H1 (cell line): ENCODE data around the gene NDUFS5. TPM values are rescaled to one million over a fixed set of nuclear protein-coding genes. Genes with fewer than 3 reads are reported as not detected.
"Not testable (repeated sequence)": the region's sequence is repeated elsewhere in the genome, so short reads cannot be mapped to it uniquely, and the experiment has no call there.

Experiments
- CTCF ChIA-PET: fragments of 300-600 bp; sonication (Branson Sonifier 250); formaldehyde crosslinking; loops from one replicate; lab custom pipeline; 2021; ENCODE audit not compliant: partially characterized antibody; lab: Charles Lee
- POLR2A ChIA-PET: fragments of 300-600 bp; sonication (Branson Sonifier 250); formaldehyde crosslinking; loops from one replicate; lab custom pipeline; 2021; ENCODE audit warnings: inconsistent platforms; ENCODE audit not compliant: partially characterized antibody; lab: Charles Lee
- DNase-seq, 2 experiments: peaks; one replicate each; pipeline versions ENCODE4 v3.0.0 to v3.0.0-alpha.2; 2010 to 2022; ENCODE audit warnings: low spot score in 2 of 2, low read depth in 1 of 2, mixed read lengths in 1 of 2
- FAIRE-seq: peaks from 2 replicates; lab custom pipeline; 2011; peaks lifted over from hg19 to GRCh38; lab: Jason Lieb, UNC
- H2AFZ ChIP-seq: 2 replicates; pipeline ENCODE4 v1.8.1; 2012; ENCODE audit warnings: low read length, inconsistent platforms
- H2AK5ac ChIP-seq: 2 replicates; pipeline ENCODE4 v1.6.1; 2013; ENCODE audit warnings: low read depth, low read length
- H2BK120ac ChIP-seq: replicated peaks from 2 replicates; pipeline ENCODE3; 2013; ENCODE audit warnings: low read depth, low read length, inconsistent platforms
- H2BK12ac ChIP-seq: 2 replicates; pipeline ENCODE4 v1.6.1; 2013; ENCODE audit warnings: low read depth, low read length
- H2BK15ac ChIP-seq: 2 replicates; pipeline ENCODE4 v1.6.1; 2013; ENCODE audit warnings: low read length
- H2BK20ac ChIP-seq: 2 replicates; pipeline ENCODE4 v1.6.1; 2013; ENCODE audit warnings: low read length
- H2BK5ac ChIP-seq: 2 replicates; pipeline ENCODE4 v1.6.1; 2013; ENCODE audit warnings: low read depth, low read length
- H3K14ac ChIP-seq: 2 replicates; pipeline ENCODE4 v1.6.1; 2013; ENCODE audit warnings: inconsistent platforms; ENCODE audit not compliant: insufficient read length
- H3K18ac ChIP-seq: 2 replicates; pipeline ENCODE4 v1.6.1; 2013; ENCODE audit warnings: low read length; ENCODE audit errors: extremely low read depth
- H3K23ac ChIP-seq: 2 replicates; pipeline ENCODE4 v1.6.1; 2013; ENCODE audit warnings: inconsistent platforms; ENCODE audit not compliant: insufficient read length
- H3K23me2 ChIP-seq: 2 replicates; pipeline ENCODE4 v1.6.1; 2013; ENCODE audit warnings: low read depth, low read length
- H3K27ac ChIP-seq: 2 replicates; pipeline ENCODE4 v1.6.1; 2011; ENCODE audit warnings: low read depth, low read length, inconsistent platforms
- H3K27me3 ChIP-seq, 4 experiments: replicated peaks in 1 of 4; 1 replicate in 1 of 4; 2 replicates in 3 of 4; pipeline versions ENCODE4 v1.6.1 to v1.8.1; 2011 to 2013; ENCODE audit warnings: low read length in 3 of 4, mild to moderate bottlenecking in 3 of 4, inconsistent platforms in 2 of 4, mixed read lengths in 2 of 4, moderate library complexity in 1 of 4; ENCODE audit not compliant: control insufficient read depth in 3 of 4, insufficient read depth in 3 of 4; ENCODE audit errors: extremely low read depth in 1 of 4
- H3K36me3 ChIP-seq, 4 experiments: 2 replicates each; pipeline versions ENCODE4 v1.6.1 to v1.8.1; 2011 to 2013; ENCODE audit warnings: mild to moderate bottlenecking in 4 of 4, low read length in 3 of 4, moderate library complexity in 2 of 4, control low read depth in 1 of 4, inconsistent platforms in 1 of 4; ENCODE audit not compliant: insufficient read depth in 4 of 4, control insufficient read depth in 2 of 4
- H3K4ac ChIP-seq: replicated peaks from 2 replicates; pipeline ENCODE3; 2013; ENCODE audit warnings: low read length, low read depth, mixed read lengths, inconsistent platforms; ENCODE audit not compliant: insufficient read length
- H3K4me1 ChIP-seq, 4 experiments: replicated peaks in 1 of 4; 1 replicate in 1 of 4; 2 replicates in 3 of 4; pipeline versions ENCODE4 v1.6.1 to v1.8.1; 2011 to 2013; ENCODE audit warnings: low read length in 3 of 4, inconsistent platforms in 2 of 4, mixed read lengths in 1 of 4; ENCODE audit not compliant: insufficient read depth in 4 of 4, control insufficient read depth in 3 of 4
- H3K4me2 ChIP-seq, 2 experiments: 2 replicates each; pipeline versions ENCODE4 v1.6.1 to v1.8.1; 2011 to 2013; ENCODE audit warnings: low read depth in 2 of 2, low read length in 2 of 2, control low read depth in 1 of 2, inconsistent platforms in 1 of 2, mild to moderate bottlenecking in 1 of 2; ENCODE audit not compliant: insufficient read depth in 1 of 2
- H3K4me3 ChIP-seq, 4 experiments: fragments of 200-600, 300-600 bp in 1 of 4; sonication (generic), shearing (Covaris generic), sonication (Bioruptor Twin) in 1 of 4; 2 replicates each; pipeline versions ENCODE4 v1.5.1 to v1.8.1; 2011 to 2016; ENCODE audit warnings: low read length in 4 of 4, low read depth in 3 of 4, control low read depth in 2 of 4, inconsistent platforms in 2 of 4, mild to moderate bottlenecking in 2 of 4, mixed read lengths in 1 of 4, moderate library complexity in 1 of 4; ENCODE audit not compliant: insufficient read depth in 2 of 4; ENCODE audit errors: extremely low read depth in 1 of 4
- H3K56ac ChIP-seq: replicated peaks from 2 replicates; pipeline ENCODE3; 2013; ENCODE audit warnings: low read depth, mild to moderate bottlenecking, mixed read lengths, low read length, inconsistent platforms; ENCODE audit not compliant: insufficient read length
- H3K79me1 ChIP-seq: 2 replicates; pipeline ENCODE4 v1.6.1; 2013; ENCODE audit warnings: low read depth, low read length, control low read depth
- H3K79me2 ChIP-seq, 2 experiments: 2 replicates each; pipeline versions ENCODE4 v1.6.1 to v1.8.1; 2012 to 2013; ENCODE audit warnings: low read length in 2 of 2, mild to moderate bottlenecking in 2 of 2, inconsistent platforms in 1 of 2; ENCODE audit not compliant: insufficient read depth in 2 of 2, control insufficient read depth in 1 of 2
- H3K9ac ChIP-seq, 4 experiments: replicated peaks in 1 of 4; 1 replicate in 1 of 4; 2 replicates in 3 of 4; pipeline versions ENCODE4 v1.6.1 to v1.8.1; 2011 to 2013; ENCODE audit warnings: low read depth in 3 of 4, low read length in 3 of 4, control low read depth in 2 of 4, mild to moderate bottlenecking in 2 of 4, moderate library complexity in 2 of 4, inconsistent platforms in 1 of 4; ENCODE audit errors: extremely low read depth in 1 of 4
- H3K9me3 ChIP-seq, 2 experiments: 2 replicates each; pipeline versions ENCODE4 v1.6.1 to v1.8.1; 2012 to 2013; ENCODE audit warnings: mild to moderate bottlenecking in 2 of 2, moderate library complexity in 2 of 2, control low read depth in 1 of 2, inconsistent platforms in 1 of 2, low read depth in 1 of 2, low read length in 1 of 2, mixed read lengths in 1 of 2; ENCODE audit not compliant: insufficient read depth in 2 of 2
- H4K20me1 ChIP-seq, 2 experiments: replicated peaks in 1 of 2; 2 replicates each; pipeline versions ENCODE3 to v1.8.1; 2011 to 2013; ENCODE audit warnings: inconsistent platforms in 2 of 2, low read length in 2 of 2, mild to moderate bottlenecking in 1 of 2; ENCODE audit not compliant: insufficient read depth in 2 of 2, control insufficient read depth in 1 of 2
- H4K5ac ChIP-seq: 2 replicates; pipeline ENCODE4 v1.6.1; 2013; ENCODE audit warnings: low read length, low read depth, mixed read lengths, inconsistent platforms; ENCODE audit not compliant: insufficient read length
- H4K8ac ChIP-seq: 2 replicates; pipeline ENCODE4 v1.8.0; 2013; ENCODE audit warnings: mild to moderate bottlenecking, moderate library complexity, low read length, inconsistent platforms; ENCODE audit not compliant: insufficient read depth; ENCODE audit errors: extremely low read depth
- H4K91ac ChIP-seq: replicated peaks from 2 replicates; pipeline ENCODE3; 2013; ENCODE audit warnings: low read length, mixed read lengths, inconsistent platforms; ENCODE audit not compliant: insufficient read length
- CTBP2 ChIP-seq: IDR thresholded peaks from 2 replicates; pipeline ENCODE4 v1.7.0; 2011; ENCODE audit warnings: borderline replicate concordance, mild to moderate bottlenecking, moderate library complexity, mixed read lengths, low read length; ENCODE audit not compliant: insufficient read depth, insufficient read length
- SIRT6 ChIP-seq: IDR thresholded peaks from one replicate; pipeline ENCODE4 v1.7.1; 2012; ENCODE audit warnings: low read length, inconsistent platforms
- TAF7 ChIP-seq: optimal IDR thresholded peaks from 2 replicates; pipeline ENCODE3; 2011; ENCODE audit warnings: low read depth, mild to moderate bottlenecking, inconsistent platforms, low read length, moderate library complexity, borderline replicate concordance
- WGBS, 2 experiments: shearing (Covaris generic) in 1 of 2; methylation state at CpG; one replicate each; pipeline versions ENCODE4 v1.1.6 to v1.1.7; 2013 to 2015; ENCODE audit warnings: low lambda C conversion rate in 2 of 2, mixed read lengths in 2 of 2, inconsistent platforms in 1 of 2, low coverage in 1 of 2, missing lambda C conversion rate in 1 of 2; ENCODE audit not compliant: insufficient replicate concordance in 2 of 2, insufficient coverage in 1 of 2, insufficient read length in 1 of 2; ENCODE audit errors: extremely low coverage in 1 of 2, missing lambda C conversion rate in 1 of 2; 5-methylcytosine and 5-hydroxymethylcytosine counted together
- polyA plus RNA-seq, 7 experiments: library from polyadenylated mRNA; depleted of rRNA in 3 of 7; stranded (reverse) in 5 of 7; unstranded in 2 of 7; fragments of >200 nt in 5 of 7; fragments of 200-250 nt in 2 of 7; gene quantifications; 1 replicate in 5 of 7; 2 replicates in 1 of 7; 4 replicates in 1 of 7; pipeline versions ENCODE4 v1.2.1 to v1.2.3, GENCODE V29; 2011 to 2013; ENCODE audit warnings: missing spikeins in 2 of 7, mixed read lengths in 2 of 7
- total RNA-seq: library from RNA; stranded (reverse); fragmentation: NEBNext Ultra II Directional; extraction: Animal tissue kit (Norgen Biotek cat#: 25700); gene quantifications from 2 replicates; pipeline ENCODE4 v1.2.1, GENCODE V29; 2021

Gene NDUFS5
- total and polyA plus RNA-seq, 2 of the 8 experiments (the other 6 are each of a cell fraction or from before 2014, with no cell fraction given): 435 to 835 TPM

DNA sequence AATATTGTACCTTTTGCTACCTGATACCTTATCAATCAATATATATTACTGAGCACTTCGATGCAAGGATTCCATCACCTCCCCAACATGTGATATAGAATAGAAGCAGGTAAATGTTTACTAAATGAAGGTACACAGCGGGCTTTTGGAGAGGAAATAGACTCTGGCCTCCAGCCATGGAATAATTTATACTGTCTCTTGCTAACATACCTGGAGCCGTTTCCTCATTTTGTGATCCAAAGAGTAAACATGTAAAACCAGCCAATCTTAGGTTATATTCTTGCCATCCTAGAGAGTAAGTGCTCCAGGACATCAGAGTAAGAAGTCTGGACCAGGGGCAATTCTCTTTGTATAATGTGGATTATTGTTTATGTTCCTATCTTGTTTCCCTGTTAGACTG lies 39.4 kb downstream of the NDUFS5 start (continued):
- TF ChIP-seq TAF7 (no peak), CTBP2 (no peak), SIRT6 (no peak)
- TF ChIP-seq, all 59 proteins: peak for 0

DNA sequence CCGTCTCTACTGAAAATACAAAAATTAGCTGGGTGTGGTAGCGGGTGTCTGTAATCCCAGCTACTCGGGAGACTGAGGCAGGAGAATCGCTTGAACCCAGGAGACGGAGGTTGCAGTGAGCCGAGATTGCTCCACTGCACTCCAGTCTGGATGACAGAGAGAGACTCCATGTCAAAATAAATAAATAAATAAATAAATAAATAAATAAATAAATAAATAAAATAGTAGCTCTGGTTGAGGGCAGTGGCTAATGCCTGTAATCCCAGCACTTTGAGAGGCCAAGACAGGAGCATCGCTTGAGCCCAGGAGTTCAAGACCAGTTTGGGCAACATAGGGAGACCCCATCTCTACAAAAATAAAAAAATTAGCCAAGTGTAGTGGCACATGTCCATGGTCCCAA lies 42.1 kb downstream of the NDUFS5 start:
- not testable (repeated sequence) for H3K79me2 ChIP-seq, H4K5ac ChIP-seq, H4K8ac ChIP-seq, H3K27me3 ChIP-seq, H3K4ac ChIP-seq, H2BK5ac ChIP-seq, H4K20me1 ChIP-seq, H2BK120ac ChIP-seq, H2AK5ac ChIP-seq, H3K79me1 ChIP-seq, FAIRE-seq, H3K14ac ChIP-seq, H4K91ac ChIP-seq, H3K4me2 ChIP-seq, H2AFZ ChIP-seq, H3K4me3 ChIP-seq, H3K36me3 ChIP-seq, H2BK20ac ChIP-seq, H3K27ac ChIP-seq, H3K23me2 ChIP-seq, H2BK12ac ChIP-seq, H3K23ac ChIP-seq, H3K4me1 ChIP-seq, DNase-seq, H2BK15ac ChIP-seq, H3K9me3 ChIP-seq, H3K9ac ChIP-seq, H3K18ac ChIP-seq, H3K56ac ChIP-seq
- ChIA-PET POLR2A (interaction anchor here (1.3 kb wide), 1 partner anchor 18 kb away, joined by 4 read pairs; no protein-coding TSS in a partner anchor), CTCF (interaction anchor here (1.0 to 1.5 kb wide), 3 partner anchors 13 to 24 kb away, joined by 3 to 4 read pairs (median 4); no protein-coding TSS in a partner anchor)
- 95% methylated on average over 7 of the region's 7 CpGs; no CpG with 5 or more reads in 1 of the 2 experiments for WGBS, 2 experiments
